Panc1 (cell line): ENCODE data around the gene IL34. TPM values are rescaled to one million over a fixed set of nuclear protein-coding genes. Genes with fewer than 3 reads are reported as not detected.

Experiments used
- ATAC-seq: fragments of 200-7000 bp; cut with Tn5 transposase; 2 replicates; pipeline ENCODE4 v1.9.1; 2020; ENCODE audit warnings: mild to moderate bottlenecking, moderate library complexity
- BruUV-seq: library from RNA; stranded (reverse); fragments of 400-500 nt; replicated peaks from 2 replicates; lab custom pipeline; 2021; lab: Mats Ljungman, UMichigan
- CTCF ChIA-PET: fragments of 300-600 bp; sonication (Branson Sonifier 250); formaldehyde crosslinking; loops from one replicate; lab custom pipeline; 2022; ENCODE audit warnings: antibody characterized with exemption; lab: Charles Lee
- POLR2A ChIA-PET: fragments of 300-600 bp; sonication (Branson Sonifier 250); formaldehyde crosslinking; loops from one replicate; lab custom pipeline; 2022; ENCODE audit warnings: antibody characterized with exemption; lab: Charles Lee
- DNase-seq: peaks from one replicate; pipeline ENCODE4 v3.0.0-alpha.2; 2010; ENCODE audit warnings: low read depth, low spot score
- H3K27ac ChIP-seq: 2 replicates; pipeline ENCODE4 v1.5.1; 2011; ENCODE audit warnings: mild to moderate bottlenecking, low read length, inconsistent platforms
- H3K27me3 ChIP-seq: fragments of 200-500 bp; sonication (Bioruptor generic); 2 replicates; pipeline ENCODE4 v1.6.0; 2014; ENCODE audit warnings: low read length, inconsistent platforms; ENCODE audit not compliant: control insufficient read depth, insufficient read depth
- H3K36me3 ChIP-seq: fragments of 200-500 bp; sonication (Bioruptor generic); 2 replicates; pipeline ENCODE4 v1.5.1; 2014; ENCODE audit warnings: inconsistent platforms, mild to moderate bottlenecking, low read length, moderate library complexity; ENCODE audit not compliant: control insufficient read depth, insufficient read depth
- H3K4me1 ChIP-seq: 2 replicates; pipeline ENCODE4 v1.5.1; 2011; ENCODE audit warnings: inconsistent platforms, mild to moderate bottlenecking, low read length, moderate library complexity; ENCODE audit not compliant: control insufficient read depth, insufficient read depth
- H3K4me3 ChIP-seq, 2 experiments: 2 replicates each; pipeline ENCODE4 v1.5.1; 2011 to 2012; ENCODE audit warnings: low read depth in 2 of 2, low read length in 2 of 2, mild to moderate bottlenecking in 2 of 2, inconsistent platforms in 1 of 2, moderate library complexity in 1 of 2
- H3K9me3 ChIP-seq: fragments of 200-500 bp; sonication (Bioruptor generic); 2 replicates; pipeline ENCODE4 v1.5.1; 2014; ENCODE audit warnings: low read depth, mild to moderate bottlenecking, inconsistent platforms, low read length, moderate library complexity; ENCODE audit not compliant: control insufficient read depth, insufficient read depth
- CTCF ChIP-seq: fragments of 450-650 bp; IDR thresholded peaks from 2 replicates; pipeline ENCODE4 v1.5.1; 2017; ENCODE audit warnings: mild to moderate bottlenecking
- POLR2AphosphoS5 ChIP-seq: IDR thresholded peaks from 2 replicates; pipeline ENCODE4 v1.6.1; 2012; ENCODE audit warnings: mild to moderate bottlenecking, low read depth, low read length, moderate library complexity
- REST ChIP-seq, 2 experiments: IDR thresholded peaks; 2 replicates each; pipeline ENCODE4 v1.6.1; 2011 to 2012; ENCODE audit warnings: low read depth in 2 of 2, control low read depth in 1 of 2, low read length in 1 of 2, mild to moderate bottlenecking in 1 of 2, moderate library complexity in 1 of 2; ENCODE audit not compliant: insufficient read depth in 1 of 2
- SIN3A ChIP-seq: IDR thresholded peaks from 2 replicates; pipeline ENCODE4 v1.6.1; 2012; ENCODE audit warnings: low read depth, mild to moderate bottlenecking, low read length, moderate library complexity, borderline replicate concordance; ENCODE audit not compliant: insufficient read depth
- TCF7L2 ChIP-seq: IDR thresholded peaks from 2 replicates; pipeline ENCODE4 v1.6.1; 2011; ENCODE audit warnings: mild to moderate bottlenecking, low read depth, low read length, inconsistent platforms
- in situ Hi-C: cut with HindIII; loops from 2 replicates; pipeline ENCODE4 v1.10.0; 2016; ENCODE audit warnings: low sequenced_read_pairs, low pct_unique_long_range_greater_than_20kb
- intact Hi-C: fragments of 100-400 bp; cut with micrococcal nuclease; formaldehyde crosslinking; loops from one replicate; pipeline ENCODE4 v1.10.0; 2022; ENCODE audit not compliant: unreplicated experiment
- total RNA-seq: library from RNA; stranded (reverse); gene quantifications from one replicate; pipeline ENCODE4 v1.2.1, GENCODE V29; 2021; ENCODE audit not compliant: unreplicated experiment

Gene IL34
- total RNA-seq, 1 experiment from 2014 or later: 5.8 TPM

- TF ChIP-seq CTCF: no peak
- no peak for TF ChIP-seq SIN3A
- TF ChIP-seq REST (IDR thresholded peaks at IDR 0.05; ENCODE audit: insufficient read depth in 1 of 2, low read depth in 2 of 2, low read length in 1 of 2): no peak
- TF ChIP-seq TCF7L2: no peak
- no peak for TF ChIP-seq POLR2AphosphoS5
- CTCF ChIA-PET: no interaction called here
- no peaks in the 10 kb centered on the region for H3K9me3 ChIP-seq
- no peak overlapping the region; the same call in 1 of the 2 replicates for H3K27ac ChIP-seq
- H3K4me3 ChIP-seq: no peak overlapping the region
- BruUV-seq: no TSS peak
- H3K4me1 ChIP-seq: no peaks in the 10 kb centered on the region
- ATAC-seq: no peak
- intact Hi-C loops (no loop called here), in situ Hi-C loops (no loop called here)
- POLR2A ChIA-PET: no interaction called here
- no peaks in the 10 kb centered on the region for H3K36me3 ChIP-seq
- H3K27me3 ChIP-seq: no peaks in the 10 kb centered on the region
- DNase-seq: no peak
These were observed 18.7 kb upstream of the IL34 start for GRCh38 chr16:70627696-70628095.

- Histone ChIP-seq H3K27ac (no peak overlapping the region), H3K4me3 (no peak overlapping the region), H3K36me3 (no peaks in the 10 kb centered on the region), H3K27me3 (no peaks in the 10 kb centered on the region), H3K9me3 (no peaks in the 10 kb centered on the region), H3K4me1 (no peaks in the 10 kb centered on the region)
- no peak for DNase-seq
- ChIA-PET POLR2A (no interaction called here), CTCF (interaction anchor here (0.6 to 0.7 kb wide), 2 partner anchors 23 to 139 kb away, joined by 3 to 4 read pairs; no protein-coding TSS in a partner anchor)
- BruUV-seq: no TSS peak
- no peak for ATAC-seq
- intact Hi-C loops (no loop called here), in situ Hi-C loops (no loop called here)
- TF ChIP-seq REST (IDR thresholded peaks at IDR 0.05; ENCODE audit: insufficient read depth in 1 of 2, low read depth in 2 of 2, low read length in 1 of 2) (no peak), CTCF (no peak), SIN3A (no peak), POLR2AphosphoS5 (no peak), TCF7L2 (no peak)
These were observed 15.2 kb upstream of the IL34 start for GRCh38 chr16:70630960-70631745.
